BJ (cell line): ENCODE measurements around the gene HIPK2. TPM values are rescaled to one million over a fixed set of nuclear protein-coding genes. Genes with fewer than 3 reads are reported as not detected.

ENCODE experiments used
- CTCF ChIA-PET: fragments of 350-600 bp; formaldehyde crosslinking; extraction: SDS; loops from one replicate; lab custom pipeline; 2021; ENCODE audit warnings: antibody characterized with exemption, inconsistent platforms; lab: Yijun Ruan, JAX
- POLR2A ChIA-PET: fragments of 300-600 bp; sonication (Branson Sonifier 250); formaldehyde crosslinking; extraction: SDS; loops from one replicate; lab custom pipeline; 2021; ENCODE audit warnings: antibody characterized with exemption; lab: Charles Lee
- DNase-seq: peaks from one replicate; pipeline ENCODE4 v3.0.0-alpha.2; 2011; ENCODE audit warnings: low read depth
- H3K27me3 ChIP-seq: 2 replicates; pipeline ENCODE4 v1.6.0; 2011; ENCODE audit warnings: low read length; ENCODE audit not compliant: control insufficient read depth, insufficient read depth
- H3K36me3 ChIP-seq: 2 replicates; pipeline ENCODE4 v1.5.1; 2011; ENCODE audit warnings: low read length; ENCODE audit not compliant: control insufficient read depth, insufficient read depth
- H3K4me3 ChIP-seq: 2 replicates; pipeline ENCODE4 v1.5.1; 2011; ENCODE audit warnings: low read depth, mild to moderate bottlenecking, control low read depth, low read length
- CTCF ChIP-seq: IDR thresholded peaks from 2 replicates; pipeline ENCODE4 v1.5.1; 2011; ENCODE audit warnings: low read depth, mild to moderate bottlenecking, control low read depth, inconsistent platforms, low read length, moderate library complexity; ENCODE audit not compliant: insufficient read depth
- polyA plus RNA-seq: library from polyadenylated mRNA; depleted of rRNA; stranded (reverse); fragments of >200 nt; gene quantifications from 2 replicates; pipeline ENCODE4 v1.2.3, GENCODE V29; 2011

HIPK2 gene
- polyA plus RNA-seq, 1 experiment: 3.6 TPM

- TF ChIP-seq CTCF: no peak
- Histone ChIP-seq H3K36me3 (no peaks in the 10 kb centered on the region), H3K4me3 (peak overlapping the region; percentile 83), H3K27me3 (peaks cover 11% of the 10 kb centered on the region)
- ChIA-PET POLR2A (no interaction called here), CTCF (interaction anchor here (1.0 to 4.7 kb wide), 3 partner anchors 130 to 157 kb away, joined by 3 to 22 read pairs (median 3); no protein-coding TSS in a partner anchor)
- DNase-seq: no peak
Observed at GRCh38 chr7:139776486-139777132, 1.2 kb downstream of the HIPK2 start.

- DNase-seq: no peak
- H3K36me3 ChIP-seq: no peaks in the 10 kb centered on the region
- peak overlapping the region; percentile 83 for H3K4me3 ChIP-seq
- peak; percentile 78 for TF ChIP-seq CTCF
- ChIA-PET CTCF (no interaction called here), POLR2A (no interaction called here)
- H3K27me3 ChIP-seq: peaks cover 8% of the 10 kb centered on the region
Observed at GRCh38 chr7:139775829-139776266, 1.9 kb downstream of the HIPK2 start.

GRCh38 chr7:139774376-139774775, 3.4 kb downstream of the HIPK2 start:
- no peak overlapping the region for H3K4me3 ChIP-seq
- CTCF ChIA-PET: interaction anchor here (0.6 to 1.2 kb wide), 2 partner anchors 8 to 228 kb away, joined by 4 to 5 read pairs; no protein-coding TSS in a partner anchor
- POLR2A ChIA-PET: interaction anchor here (0.5 kb wide), 1 partner anchor 922 kb away, joined by 3 read pairs; no protein-coding TSS in a partner anchor

GRCh38 chr7:139773371-139773770, 4.4 kb downstream of the HIPK2 start:
- ChIA-PET POLR2A (interaction anchor here (0.7 kb wide), 1 partner anchor 41 kb away, joined by 6 read pairs; no protein-coding TSS in a partner anchor), CTCF (interaction anchor here (2.5 kb wide), 1 partner anchor 229 kb away, joined by 10 read pairs; no protein-coding TSS in a partner anchor)
- Histone ChIP-seq H3K4me3 (no peak overlapping the region), H3K36me3 (no peaks in the 10 kb centered on the region), H3K27me3 (no peaks in the 10 kb centered on the region)
- no peak for TF ChIP-seq CTCF
- no peak for DNase-seq

More at GRCh38 chr7:139774376-139774775, 3.4 kb downstream of the HIPK2 start:
- H3K36me3 ChIP-seq: no peaks in the 10 kb centered on the region
- DNase-seq: peak; percentile 51
- TF ChIP-seq CTCF: no peak
- H3K27me3 ChIP-seq: peaks cover under 1% of the 10 kb centered on the region; the same call in 1 of the 2 replicates

- no peak for TF ChIP-seq CTCF
- Histone ChIP-seq H3K27me3 (no peaks in the 10 kb centered on the region), H3K36me3 (no peaks in the 10 kb centered on the region), H3K4me3 (no peak overlapping the region)
- POLR2A ChIA-PET: interaction anchor here (0.7 kb wide), 1 partner anchor 41 kb away, joined by 6 read pairs; no protein-coding TSS in a partner anchor
- CTCF ChIA-PET: interaction anchor here (2.5 to 7.0 kb wide), 2 partner anchors 126 to 230 kb away, joined by 10 to 28 read pairs; no protein-coding TSS in a partner anchor
- no peak for DNase-seq
Observed at GRCh38 chr7:139772873-139773272, 4.9 kb downstream of the HIPK2 start.
